Smooth muscle cell of bladder (primary cell): ENCODE results near the gene USP9X. TPM values are rescaled to one million over a fixed set of nuclear protein-coding genes. Genes with fewer than 3 reads are reported as not detected.

Experiments used
- total RNA-seq: library from RNA; depleted of rRNA; stranded (reverse); fragments of >200 nt; gene quantifications from 2 replicates; pipeline ENCODE4 v1.2.3, GENCODE V29; 2014

The USP9X gene, protein sequence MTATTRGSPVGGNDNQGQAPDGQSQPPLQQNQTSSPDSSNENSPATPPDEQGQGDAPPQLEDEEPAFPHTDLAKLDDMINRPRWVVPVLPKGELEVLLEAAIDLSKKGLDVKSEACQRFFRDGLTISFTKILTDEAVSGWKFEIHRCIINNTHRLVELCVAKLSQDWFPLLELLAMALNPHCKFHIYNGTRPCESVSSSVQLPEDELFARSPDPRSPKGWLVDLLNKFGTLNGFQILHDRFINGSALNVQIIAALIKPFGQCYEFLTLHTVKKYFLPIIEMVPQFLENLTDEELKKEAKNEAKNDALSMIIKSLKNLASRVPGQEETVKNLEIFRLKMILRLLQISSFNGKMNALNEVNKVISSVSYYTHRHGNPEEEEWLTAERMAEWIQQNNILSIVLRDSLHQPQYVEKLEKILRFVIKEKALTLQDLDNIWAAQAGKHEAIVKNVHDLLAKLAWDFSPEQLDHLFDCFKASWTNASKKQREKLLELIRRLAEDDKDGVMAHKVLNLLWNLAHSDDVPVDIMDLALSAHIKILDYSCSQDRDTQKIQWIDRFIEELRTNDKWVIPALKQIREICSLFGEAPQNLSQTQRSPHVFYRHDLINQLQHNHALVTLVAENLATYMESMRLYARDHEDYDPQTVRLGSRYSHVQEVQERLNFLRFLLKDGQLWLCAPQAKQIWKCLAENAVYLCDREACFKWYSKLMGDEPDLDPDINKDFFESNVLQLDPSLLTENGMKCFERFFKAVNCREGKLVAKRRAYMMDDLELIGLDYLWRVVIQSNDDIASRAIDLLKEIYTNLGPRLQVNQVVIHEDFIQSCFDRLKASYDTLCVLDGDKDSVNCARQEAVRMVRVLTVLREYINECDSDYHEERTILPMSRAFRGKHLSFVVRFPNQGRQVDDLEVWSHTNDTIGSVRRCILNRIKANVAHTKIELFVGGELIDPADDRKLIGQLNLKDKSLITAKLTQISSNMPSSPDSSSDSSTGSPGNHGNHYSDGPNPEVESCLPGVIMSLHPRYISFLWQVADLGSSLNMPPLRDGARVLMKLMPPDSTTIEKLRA (N-terminal part only)
- total RNA-seq, result 110 and 111 TPM in 2 replicates

DNA sequence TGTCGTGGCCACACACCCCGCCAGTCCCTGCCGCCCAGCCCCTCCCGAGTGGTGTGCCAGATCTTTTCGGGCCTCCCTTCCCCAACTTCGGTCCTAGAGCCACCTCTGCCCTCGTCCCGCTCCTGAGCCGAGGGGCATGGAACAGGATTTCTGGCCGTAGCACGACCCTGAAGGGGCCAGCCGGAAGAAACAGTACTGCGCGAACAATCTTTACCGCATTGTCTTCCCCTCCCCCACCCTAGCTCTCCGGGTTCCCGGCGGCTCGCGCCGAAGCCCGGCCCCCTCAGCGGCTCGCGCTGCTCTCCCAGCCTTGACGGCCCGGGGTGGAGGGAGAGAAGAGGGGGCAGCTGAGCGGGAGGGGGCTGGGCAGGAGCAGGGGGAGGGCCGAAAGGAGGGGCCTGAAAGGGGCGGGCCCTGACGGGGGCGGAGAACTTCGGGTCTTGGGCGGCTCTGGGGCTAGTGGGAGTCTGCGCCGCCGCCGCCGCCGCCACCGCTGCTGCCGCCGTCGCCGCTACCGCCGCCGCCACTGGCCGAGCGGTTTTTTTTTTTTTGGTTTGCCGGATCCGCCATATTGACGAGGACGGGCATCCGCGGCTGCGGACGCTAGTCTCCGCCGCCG, at the start of gene USP9X:
TSS of gene USP9X (plus strand) at position 553 of the 619 bp plus-strand sequence. CDS start 38,184 bp downstream, outside the sequence.

Other genes starting within 250 kb of the USP9X start
- gene DDX3X, start 248.7 kb downstream of the USP9X start, total RNA-seq, result 204 and 237 TPM in 2 replicates